ENCODE data around the gene MCCC1.

GRCh38 chr3:183006396-183007002 is 92.8 kb downstream of the MCCC1 start:
- no peak for TF ChIP-seq EZH2 (IDR thresholded peaks at IDR 0.05)
- TF ChIP-seq POLR2AphosphoS5 (IDR thresholded peaks at IDR 0.05; ENCODE audit: borderline replicate concordance, low read depth, low read length): no peak
- no peak for TF ChIP-seq FOXP2 (optimal IDR thresholded peaks at IDR 0.05; ENCODE audit: control extremely low read depth, extremely low read length, insufficient read depth)

Measured in SK-N-MC (cell line).